GM19468 (cell line): ENCODE data around the gene TCEA2.

ENCODE experiments used
- ATAC-seq: cut with Tn5 transposase; IDR thresholded peaks from one replicate; pipeline ENCODE4 v1.9.1; 2021; ENCODE audit warnings: mild to moderate bottlenecking, moderate library complexity, moderate number of reproducible peaks; ENCODE audit not compliant: unreplicated experiment; ENCODE audit errors: extremely low read depth

TCEA2 gene

GRCh38 chr20:64062596-64063388 is at the start of gene TCEA2:
Gene TCEA2, plus strand, starts transcription at chr20:64063198. Its CDS starts 115 bp downstream, at chr20:64063313.
- ATAC-seq, result peak; percentile 50

GRCh38 chr20:64015635-64016034 is 47.4 kb upstream of the TCEA2 start:
- ATAC-seq, result no peak

- no peak for ATAC-seq
Measured at GRCh38 chr20:64021124-64021975, 41.6 kb upstream of the TCEA2 start.

- ATAC-seq, result no peak
Measured at GRCh38 chr20:64022671-64023360, 40.2 kb upstream of the TCEA2 start.

- no peak for ATAC-seq
Measured at GRCh38 chr20:64023361-64024140, 39.4 kb upstream of the TCEA2 start.

GRCh38 chr20:64024141-64024990 is 38.6 kb upstream of the TCEA2 start:
- ATAC-seq, result no peak

- ATAC-seq, result no peak
Measured at GRCh38 chr20:64025101-64025825, 37.7 kb upstream of the TCEA2 start.

GRCh38 chr20:64025826-64026412 is 37.1 kb upstream of the TCEA2 start:
- no peak for ATAC-seq

GRCh38 chr20:64027981-64028685 is 34.9 kb upstream of the TCEA2 start:
- no peak for ATAC-seq

GRCh38 chr20:64029293-64030117 is 33.5 kb upstream of the TCEA2 start:
- ATAC-seq, result no peak

- ATAC-seq, result no peak
Measured at GRCh38 chr20:64030371-64031134, 32.4 kb upstream of the TCEA2 start.

GRCh38 chr20:64031822-64032314 is 31.1 kb upstream of the TCEA2 start:
- ATAC-seq, result no peak

GRCh38 chr20:64032706-64033624 is 30.0 kb upstream of the TCEA2 start:
- no peak for ATAC-seq

- no peak for ATAC-seq
Measured at GRCh38 chr20:64033981-64034493, 29.0 kb upstream of the TCEA2 start.
